Stromal cell of bone marrow (primary cell): Measurements from ENCODE around the gene CDH22.

ENCODE experiments used
- DNase-seq: peaks from one replicate; pipeline ENCODE4 v3.0.0-alpha.2; 2012; ENCODE audit warnings: low read depth

CDH22 gene

GRCh38 chr20:46343975-46344357 lies 35.7 kb upstream of the CDH22 start:
- no peak for DNase-seq

- no peak for DNase-seq
Observed at GRCh38 chr20:46343348-46343974, 35.2 kb upstream of the CDH22 start.

- DNase-seq, result no peak
Observed at GRCh38 chr20:46342451-46343347, 34.4 kb upstream of the CDH22 start.

GRCh38 chr20:46342010-46342378 lies 33.7 kb upstream of the CDH22 start:
- no peak for DNase-seq

- no peak for DNase-seq
Observed at GRCh38 chr20:46341074-46342009, 33.0 kb upstream of the CDH22 start.

GRCh38 chr20:46339037-46339436 lies 30.7 kb upstream of the CDH22 start:
- no peak for DNase-seq

- no peak for DNase-seq
Observed at GRCh38 chr20:46336735-46337134, 28.4 kb upstream of the CDH22 start.

- DNase-seq, result no peak
Observed at GRCh38 chr20:46334303-46334904, 26.1 kb upstream of the CDH22 start.

- DNase-seq, result no peak
Observed at GRCh38 chr20:46333161-46333991, 25.1 kb upstream of the CDH22 start.

- no peak for DNase-seq
Observed at GRCh38 chr20:46332373-46333160, 24.3 kb upstream of the CDH22 start.

- DNase-seq, result no peak
Observed at GRCh38 chr20:46331611-46332361, 23.5 kb upstream of the CDH22 start.

- no peak for DNase-seq
Observed at GRCh38 chr20:46330831-46331371, 22.6 kb upstream of the CDH22 start.

GRCh38 chr20:46330072-46330763 lies 21.9 kb upstream of the CDH22 start:
- no peak for DNase-seq

GRCh38 chr20:46328200-46328882 lies 20.0 kb upstream of the CDH22 start:
- DNase-seq, result no peak

GRCh38 chr20:46327557-46327956 lies 19.3 kb upstream of the CDH22 start:
- no peak for DNase-seq

- no peak for DNase-seq
Observed at GRCh38 chr20:46325789-46326188, 17.5 kb upstream of the CDH22 start.

- DNase-seq, result no peak
Observed at GRCh38 chr20:46324960-46325703, 16.8 kb upstream of the CDH22 start.
